ENCODE data around the gene CMSS1.

- TF ChIP-seq CTCF (IDR thresholded peaks at IDR 0.05) (no peak), POLR2A (IDR thresholded peaks at IDR 0.05; ENCODE audit: low read depth) (no peak)
Measured at GRCh38 chr3:100046986-100047385, 229.3 kb downstream of the CMSS1 start.

Measured in esophagus muscularis mucosa (tissue), 3 donors.